ENCODE measurements around the gene USP3.
"Not testable (repeated sequence)": the region's sequence is repeated elsewhere in the genome, so short reads cannot be mapped to it uniquely, and the experiment has no call there.

USP3 gene

GRCh38 chr15:63512148-63512547 is 7.8 kb downstream of the USP3 start:
- peaks cover 88% of the 10 kb centered on the region for H3K4me1 Mint-ChIP-seq
- H3K27ac Mint-ChIP-seq: peak overlapping the region; percentile 50
- no peaks in the 10 kb centered on the region for H3K27me3 Mint-ChIP-seq
- no peaks in the 10 kb centered on the region for H3K9me3 Mint-ChIP-seq
- peak overlapping the region; percentile 18 for H3K4me3 Mint-ChIP-seq
- ATAC-seq: no peak
- peaks cover 4% of the 10 kb centered on the region for H3K36me3 Mint-ChIP-seq

GRCh38 chr15:63513271-63513670 is 8.9 kb downstream of the USP3 start:
- no peak overlapping the region for H3K4me3 Mint-ChIP-seq
- H3K9me3 Mint-ChIP-seq: no peaks in the 10 kb centered on the region
- H3K4me1 Mint-ChIP-seq: peaks cover 86% of the 10 kb centered on the region
- no peak overlapping the region for H3K27ac Mint-ChIP-seq
- peaks cover 4% of the 10 kb centered on the region for H3K36me3 Mint-ChIP-seq
- no peaks in the 10 kb centered on the region for H3K27me3 Mint-ChIP-seq
- no peak for ATAC-seq

- no peak for ATAC-seq
- H3K4me1 Mint-ChIP-seq: peaks cover 86% of the 10 kb centered on the region
- H3K4me3 Mint-ChIP-seq: no peak overlapping the region
- H3K27ac Mint-ChIP-seq: no peak overlapping the region
- peaks cover 4% of the 10 kb centered on the region for H3K36me3 Mint-ChIP-seq
- no peaks in the 10 kb centered on the region for H3K9me3 Mint-ChIP-seq
- H3K27me3 Mint-ChIP-seq: no peaks in the 10 kb centered on the region
These were observed 9.3 kb downstream of the USP3 start for GRCh38 chr15:63513728-63514127.

- Mint-ChIP-seq H3K4me1 (peaks cover 86% of the 10 kb centered on the region), H3K9me3 (no peaks in the 10 kb centered on the region), H3K4me3 (no peak overlapping the region), H3K27me3 (no peaks in the 10 kb centered on the region), H3K36me3 (peaks cover 4% of the 10 kb centered on the region), H3K27ac (no peak overlapping the region)
- no peak for ATAC-seq
These were observed 10.1 kb downstream of the USP3 start for GRCh38 chr15:63514531-63514943.

GRCh38 chr15:63517202-63517601 is 12.8 kb downstream of the USP3 start:
- peak; percentile 55 for ATAC-seq
- Mint-ChIP-seq H3K4me3 (peak overlapping the region; percentile 3), H3K27ac (peak overlapping the region; percentile 47), H3K9me3 (no peaks in the 10 kb centered on the region), H3K27me3 (no peaks in the 10 kb centered on the region), H3K36me3 (peaks cover 3% of the 10 kb centered on the region), H3K4me1 (peaks cover 84% of the 10 kb centered on the region)

- Mint-ChIP-seq H3K27me3 (no peaks in the 10 kb centered on the region), H3K27ac (peak overlapping the region; percentile 47), H3K4me3 (peak overlapping the region; percentile 14), H3K9me3 (no peaks in the 10 kb centered on the region), H3K4me1 (peaks cover 84% of the 10 kb centered on the region), H3K36me3 (no peaks in the 10 kb centered on the region)
- peak; percentile 20 for ATAC-seq
These were observed 13.2 kb downstream of the USP3 start for GRCh38 chr15:63517628-63518027.

- peak overlapping the region; percentile 39 for H3K27ac Mint-ChIP-seq
- ATAC-seq: no peak
- peaks cover 90% of the 10 kb centered on the region for H3K4me1 Mint-ChIP-seq
- H3K9me3 Mint-ChIP-seq: no peaks in the 10 kb centered on the region
- H3K27me3 Mint-ChIP-seq: no peaks in the 10 kb centered on the region
- H3K36me3 Mint-ChIP-seq: no peaks in the 10 kb centered on the region
- H3K4me3 Mint-ChIP-seq: no peak overlapping the region
These were observed 14.6 kb downstream of the USP3 start for GRCh38 chr15:63519041-63519440.

GRCh38 chr15:63519548-63520178 is 15.3 kb downstream of the USP3 start:
- ATAC-seq: no peak
- no peaks in the 10 kb centered on the region for H3K9me3 Mint-ChIP-seq
- no peaks in the 10 kb centered on the region for H3K27me3 Mint-ChIP-seq
- peak overlapping the region; percentile 39 for H3K27ac Mint-ChIP-seq
- no peak overlapping the region for H3K4me3 Mint-ChIP-seq
- peaks cover 90% of the 10 kb centered on the region for H3K4me1 Mint-ChIP-seq
- H3K36me3 Mint-ChIP-seq: no peaks in the 10 kb centered on the region

GRCh38 chr15:63520462-63520861 is 16.1 kb downstream of the USP3 start:
- H3K36me3 Mint-ChIP-seq, H3K27ac Mint-ChIP-seq, H3K4me3 Mint-ChIP-seq, H3K27me3 Mint-ChIP-seq, H3K9me3 Mint-ChIP-seq, ATAC-seq: not testable (repeated sequence)
- peaks cover 90% of the 10 kb centered on the region for H3K4me1 Mint-ChIP-seq

- Mint-ChIP-seq H3K36me3 (no peaks in the 10 kb centered on the region), H3K9me3 (no peaks in the 10 kb centered on the region), H3K4me1 (peaks cover 88% of the 10 kb centered on the region), H3K27ac (no peak overlapping the region), H3K27me3 (no peaks in the 10 kb centered on the region), H3K4me3 (no peak overlapping the region)
- ATAC-seq: no peak
These were observed 17.8 kb downstream of the USP3 start for GRCh38 chr15:63522225-63522578.

GRCh38 chr15:63523306-63523990 is 19.1 kb downstream of the USP3 start:
- Mint-ChIP-seq H3K4me3 (no peak overlapping the region), H3K27me3 (no peaks in the 10 kb centered on the region), H3K4me1 (peaks cover 90% of the 10 kb centered on the region), H3K9me3 (no peaks in the 10 kb centered on the region), H3K36me3 (peaks cover 6% of the 10 kb centered on the region), H3K27ac (no peak overlapping the region)
- ATAC-seq: no peak

GRCh38 chr15:63524316-63525015 is 20.1 kb downstream of the USP3 start:
- Mint-ChIP-seq H3K4me3 (no peak overlapping the region), H3K4me1 (peaks cover 90% of the 10 kb centered on the region), H3K36me3 (peaks cover 6% of the 10 kb centered on the region), H3K27me3 (no peaks in the 10 kb centered on the region), H3K9me3 (no peaks in the 10 kb centered on the region), H3K27ac (peak overlapping the region; percentile 51)
- ATAC-seq: no peak

- Mint-ChIP-seq H3K9me3 (no peaks in the 10 kb centered on the region), H3K4me1 (peaks cover 93% of the 10 kb centered on the region), H3K4me3 (peak overlapping the region; percentile 7), H3K27me3 (no peaks in the 10 kb centered on the region), H3K36me3 (peaks cover 6% of the 10 kb centered on the region), H3K27ac (no peak overlapping the region)
- ATAC-seq: no peak
These were observed 22.0 kb downstream of the USP3 start for GRCh38 chr15:63526401-63526800.

GRCh38 chr15:63528138-63528659 is 23.8 kb downstream of the USP3 start:
- no peaks in the 10 kb centered on the region for H3K9me3 Mint-ChIP-seq
- no peak overlapping the region for H3K4me3 Mint-ChIP-seq
- H3K27me3 Mint-ChIP-seq: no peaks in the 10 kb centered on the region
- peaks cover 6% of the 10 kb centered on the region for H3K36me3 Mint-ChIP-seq
- ATAC-seq: no peak
- peaks cover 96% of the 10 kb centered on the region for H3K4me1 Mint-ChIP-seq
- peak overlapping the region; percentile 68 for H3K27ac Mint-ChIP-seq

- ATAC-seq: no peak
- Mint-ChIP-seq H3K27ac (peak overlapping the region; percentile 48), H3K27me3 (no peaks in the 10 kb centered on the region), H3K4me3 (no peak overlapping the region), H3K36me3 (peaks cover 6% of the 10 kb centered on the region), H3K9me3 (no peaks in the 10 kb centered on the region), H3K4me1 (peaks cover 83% of the 10 kb centered on the region)
These were observed 25.8 kb downstream of the USP3 start for GRCh38 chr15:63530235-63530634.
